Neural crest cell (in vitro differentiated cells): Measurements from ENCODE around the gene AP4E1. TPM values are rescaled to one million over a fixed set of nuclear protein-coding genes. Genes with fewer than 3 reads are reported as not detected.
"Not testable (repeated sequence)": the region's sequence is repeated elsewhere in the genome, so short reads cannot be mapped to it uniquely, and the experiment has no call there.

Source experiments
- DNase-seq: peaks from one replicate; pipeline ENCODE4 v3.0.0; 2021; ENCODE audit warnings: low read depth, mixed read lengths, low spot score
- H3K27ac Mint-ChIP-seq: one replicate; pipeline ENCODE4 v1.8.0; 2021; ENCODE audit warnings: mild to moderate bottlenecking, mixed read lengths; ENCODE audit not compliant: unreplicated experiment
- H3K27me3 Mint-ChIP-seq: 2 replicates; pipeline ENCODE4 v1.8.0; 2021; ENCODE audit warnings: low read depth, mild to moderate bottlenecking, mixed read lengths
- H3K36me3 Mint-ChIP-seq: 2 replicates; pipeline ENCODE4 v1.8.0; 2021; ENCODE audit warnings: low read depth, mild to moderate bottlenecking, mixed read lengths
- H3K4me1 Mint-ChIP-seq: 2 replicates; pipeline ENCODE4 v1.8.0; 2021; ENCODE audit warnings: mixed read lengths
- H3K4me3 Mint-ChIP-seq: one replicate; pipeline ENCODE4 v1.8.0; 2021; ENCODE audit warnings: mild to moderate bottlenecking, mixed read lengths
- H3K9me3 Mint-ChIP-seq: 2 replicates; pipeline ENCODE4 v1.8.0; 2021; ENCODE audit warnings: mixed read lengths
- total RNA-seq: library from RNA; stranded (reverse); gene quantifications from 2 replicates; pipeline ENCODE4 v1.2.1, GENCODE V29; 2021
- TF ChIP-seq, protein P1 (sequence below): fragments of 200-600 bp; sonication (generic); conservative IDR thresholded peaks from 2 replicates; pipeline ENCODE4 v1.5.0; 2021; ENCODE audit warnings: antibody characterized with exemption, mild to moderate bottlenecking

The AP4E1 gene
- total RNA-seq, 1 donor from 2014 or later = 10.8 TPM

DNA sequence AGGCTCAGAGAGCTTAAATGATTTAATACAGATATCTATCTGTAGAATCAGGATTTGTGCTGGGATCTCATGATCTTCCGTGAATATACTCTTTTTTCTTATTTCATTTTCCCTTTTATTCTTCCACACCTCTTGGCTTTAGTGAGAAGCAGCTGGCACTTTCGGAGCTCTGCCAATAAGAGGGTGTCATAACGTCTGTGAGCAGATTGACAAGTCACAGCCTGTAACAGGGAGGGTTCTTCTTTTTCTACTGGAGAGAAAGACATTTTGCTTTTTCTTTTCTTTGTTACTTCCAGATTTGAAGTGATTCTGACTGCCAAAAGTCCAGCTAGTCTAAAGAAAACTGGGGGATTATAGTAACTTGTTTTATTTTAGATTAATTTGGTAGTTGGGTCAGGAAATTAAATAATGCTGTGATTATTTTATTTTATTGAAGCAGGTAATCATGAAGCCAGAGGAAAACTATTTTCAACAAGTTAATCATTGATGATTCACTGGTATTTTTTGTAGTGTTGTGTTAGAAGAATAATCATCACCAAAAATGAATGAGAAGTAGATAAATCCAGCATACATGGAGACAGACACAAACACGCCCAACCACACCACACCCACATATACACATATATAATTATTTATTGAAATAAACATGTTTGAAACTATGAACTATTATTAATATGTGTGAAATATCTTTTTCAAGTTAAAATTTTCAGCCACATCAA, 116.4 kb downstream of the AP4E1 start:
- no peaks in the 10 kb centered on the region for H3K4me1 Mint-ChIP-seq
- DNase-seq = no peak
- no peaks in the 10 kb centered on the region for H3K27me3 Mint-ChIP-seq
- H3K36me3 Mint-ChIP-seq = peaks cover 28% of the 10 kb centered on the region
- H3K27ac Mint-ChIP-seq = no peak overlapping the region
- no peak overlapping the region for H3K4me3 Mint-ChIP-seq
- TF ChIP-seq, protein P1, sequence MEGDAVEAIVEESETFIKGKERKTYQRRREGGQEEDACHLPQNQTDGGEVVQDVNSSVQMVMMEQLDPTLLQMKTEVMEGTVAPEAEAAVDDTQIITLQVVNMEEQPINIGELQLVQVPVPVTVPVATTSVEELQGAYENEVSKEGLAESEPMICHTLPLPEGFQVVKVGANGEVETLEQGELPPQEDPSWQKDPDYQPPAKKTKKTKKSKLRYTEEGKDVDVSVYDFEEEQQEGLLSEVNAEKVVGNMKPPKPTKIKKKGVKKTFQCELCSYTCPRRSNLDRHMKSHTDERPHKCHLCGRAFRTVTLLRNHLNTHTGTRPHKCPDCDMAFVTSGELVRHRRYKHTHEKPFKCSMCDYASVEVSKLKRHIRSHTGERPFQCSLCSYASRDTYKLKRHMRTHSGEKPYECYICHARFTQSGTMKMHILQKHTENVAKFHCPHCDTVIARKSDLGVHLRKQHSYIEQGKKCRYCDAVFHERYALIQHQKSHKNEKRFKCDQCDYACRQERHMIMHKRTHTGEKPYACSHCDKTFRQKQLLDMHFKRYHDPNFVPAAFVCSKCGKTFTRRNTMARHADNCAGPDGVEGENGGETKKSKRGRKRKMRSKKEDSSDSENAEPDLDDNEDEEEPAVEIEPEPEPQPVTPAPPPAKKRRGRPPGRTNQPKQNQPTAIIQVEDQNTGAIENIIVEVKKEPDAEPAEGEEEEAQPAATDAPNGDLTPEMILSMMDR = no peak
- peaks cover 23% of the 10 kb centered on the region for H3K9me3 Mint-ChIP-seq

- no peaks in the 10 kb centered on the region for H3K27me3 Mint-ChIP-seq
- no peak overlapping the region for H3K4me3 Mint-ChIP-seq
- DNase-seq = no peak
- peaks cover 20% of the 10 kb centered on the region for H3K9me3 Mint-ChIP-seq
- TF ChIP-seq, protein P1 = no peak
- no peaks in the 10 kb centered on the region for H3K4me1 Mint-ChIP-seq
- H3K36me3 Mint-ChIP-seq = peaks cover 25% of the 10 kb centered on the region
- H3K27ac Mint-ChIP-seq = no peak overlapping the region
Observed at GRCh38 chr15:51025454-51025846, 117.0 kb downstream of the AP4E1 start.

DNA sequence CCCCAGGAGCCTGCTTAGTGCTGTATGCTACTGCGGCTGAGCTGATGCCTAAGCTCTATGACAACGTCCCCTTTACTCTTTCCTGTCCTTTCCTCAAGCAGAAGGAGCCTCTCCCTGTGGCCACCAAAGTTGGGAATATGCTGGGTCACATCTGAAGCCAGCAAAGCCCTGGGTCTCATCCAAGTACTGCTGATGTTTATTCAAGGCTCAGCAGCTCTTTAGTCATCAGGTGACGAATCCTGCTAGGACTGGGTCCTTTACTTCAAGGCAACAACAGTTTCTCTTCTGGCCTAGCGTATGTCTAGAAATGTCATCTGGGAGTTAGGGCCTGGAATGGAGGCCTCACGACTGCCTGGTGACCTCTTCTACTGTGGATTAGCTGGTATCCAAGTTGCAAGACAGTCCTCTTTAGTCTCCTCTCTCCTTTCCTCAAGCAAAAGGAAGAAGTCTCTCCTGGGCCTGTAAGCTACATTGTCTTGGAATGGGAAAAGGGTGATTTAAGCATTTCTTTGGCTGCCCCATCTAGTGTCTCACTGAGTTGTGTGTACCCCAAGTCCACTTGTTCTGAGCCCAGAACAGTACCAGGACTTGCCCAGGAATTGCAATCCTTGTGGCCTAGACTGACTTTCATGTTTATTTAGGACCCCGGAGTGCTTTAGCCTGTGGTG, 122.3 kb downstream of the AP4E1 start:
- TF ChIP-seq, protein P1 = no peak
- Mint-ChIP-seq H3K27me3 (no peaks in the 10 kb centered on the region), H3K4me1 (no peaks in the 10 kb centered on the region)

DNA sequence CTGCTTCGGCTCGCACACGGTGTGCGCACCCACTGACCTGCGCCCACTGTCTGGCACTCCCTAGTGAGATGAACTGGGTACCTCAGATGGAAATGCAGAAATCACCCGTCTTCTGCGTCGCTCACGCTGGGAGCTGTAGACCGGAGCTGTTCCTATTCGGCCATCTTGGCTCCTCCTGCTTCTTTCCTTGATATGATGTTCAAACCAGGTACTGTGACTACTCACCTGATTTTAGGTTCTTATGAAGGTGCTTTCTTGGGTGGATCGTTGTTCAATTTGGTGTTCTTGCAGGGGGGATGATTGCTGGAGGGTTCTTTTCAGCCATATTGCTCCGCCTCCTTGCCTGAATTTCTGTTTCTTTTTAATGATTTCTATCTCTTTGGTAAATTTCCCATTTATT, 129.0 kb downstream of the AP4E1 start:
- Mint-ChIP-seq H3K4me3 (peak overlapping the region; percentile 84), H3K4me1 (peaks cover 23% of the 10 kb centered on the region), H3K27ac (peak overlapping the region; percentile 93)
- H3K27me3 Mint-ChIP-seq, H3K9me3 Mint-ChIP-seq, DNase-seq, H3K36me3 Mint-ChIP-seq: not testable (repeated sequence)

More for the DNA sequence above, 122.3 kb downstream of the AP4E1 start:
- no peak for DNase-seq
- Mint-ChIP-seq H3K4me3 (no peak overlapping the region), H3K27ac (no peak overlapping the region), H3K36me3 (peaks cover 12% of the 10 kb centered on the region), H3K9me3 (peaks cover 9% of the 10 kb centered on the region)

DNA sequence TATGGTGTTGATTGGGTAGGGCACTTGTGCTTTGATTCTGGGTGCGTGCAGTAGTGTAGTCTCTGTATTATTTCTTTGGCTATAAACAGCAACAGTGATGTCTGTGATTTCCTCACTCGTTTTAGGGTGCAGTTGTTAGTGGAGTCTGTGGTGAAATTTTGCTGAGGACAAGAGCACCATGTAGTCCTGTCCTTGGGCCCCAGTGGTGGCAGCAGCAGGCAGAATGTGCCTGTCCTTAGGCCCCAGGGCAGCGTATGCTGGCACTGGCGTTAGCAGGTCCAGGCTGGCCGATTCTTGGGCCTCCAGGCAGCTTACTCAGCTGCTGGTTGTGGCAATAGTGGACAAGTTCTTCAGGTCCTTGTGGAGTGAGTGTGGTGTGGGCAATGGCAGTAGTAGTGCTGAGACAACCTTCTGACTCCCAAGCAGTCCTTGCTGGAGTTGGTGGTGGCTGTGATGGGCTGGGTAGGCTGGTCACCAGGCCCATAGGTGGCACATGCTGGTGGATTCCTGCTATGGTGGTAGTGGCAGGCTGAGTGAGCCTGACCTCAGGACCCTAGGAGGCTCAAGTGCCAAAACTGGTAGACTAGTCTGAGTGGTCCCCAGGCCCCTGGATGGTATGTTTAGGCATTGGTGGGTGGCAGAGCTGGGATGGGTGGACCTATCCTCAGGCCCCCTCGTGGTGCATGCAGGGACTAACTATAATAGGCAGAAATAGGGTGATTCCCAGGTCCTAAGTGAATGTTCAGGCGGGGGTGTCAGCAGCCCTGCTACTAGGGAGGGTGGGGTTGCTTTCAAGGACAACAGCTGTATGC, 129.9 kb downstream of the AP4E1 start:
- no peak overlapping the region for H3K27ac Mint-ChIP-seq
- peaks cover 8% of the 10 kb centered on the region for H3K9me3 Mint-ChIP-seq
- peaks cover 9% of the 10 kb centered on the region for H3K36me3 Mint-ChIP-seq
- peak overlapping the region; percentile 84 for H3K4me3 Mint-ChIP-seq
- peaks cover 23% of the 10 kb centered on the region for H3K4me1 Mint-ChIP-seq
- DNase-seq = no peak
- TF ChIP-seq, protein P1 = no peak
- no peaks in the 10 kb centered on the region for H3K27me3 Mint-ChIP-seq
